Lower leg skin (tissue), 4 donors: Measurements from ENCODE around the gene COMP. TPM values are rescaled to one million over a fixed set of nuclear protein-coding genes. Genes with fewer than 3 reads are reported as not detected.

Experiments used
- DNase-seq, 2 donors: peaks; one replicate each; pipeline ENCODE4 v3.0.0-alpha.2; 2019; ENCODE audit warnings: low spot score in 2 of 2
- H3K4me3 ChIP-seq: fragments of 200-600 bp; sonication (generic); 2 replicates; pipeline ENCODE4 v1.5.1; 2017; ENCODE audit warnings: mild to moderate bottlenecking, low read depth; ENCODE audit not compliant: poor library complexity, severe bottlenecking
- CTCF ChIP-seq, 3 donors: fragments of 450-650 bp; IDR thresholded peaks; one replicate each; pipeline ENCODE4 v1.5.1; 2016; ENCODE audit warnings: antibody characterized with exemption in 3 of 3, mild to moderate bottlenecking in 3 of 3, moderate library complexity in 2 of 3
- POLR2A ChIP-seq, 2 donors: fragments of 450-650 bp; IDR thresholded peaks; one replicate each; pipeline ENCODE4 v1.6.1; 2016 to 2017; ENCODE audit warnings: antibody characterized with exemption in 2 of 2, mild to moderate bottlenecking in 1 of 2, moderate library complexity in 1 of 2
- WGBS, 2 donors: methylation state at CpG; one replicate each; pipeline ENCODE4 v1.1.5; 2018; 5-methylcytosine and 5-hydroxymethylcytosine counted together
- intact Hi-C: fragments of 100-400 bp; cut with DNase I; formaldehyde crosslinking; loops from one replicate; pipeline ENCODE4 v1.15.0; 2023; ENCODE audit warnings: low total_unique reads
- total RNA-seq, 4 donors: library from RNA; depleted of rRNA; stranded (reverse); fragments of >200 nt; gene quantifications; one replicate each; pipeline ENCODE4 v1.1.0, GENCODE V29; 2016

The COMP gene
- total RNA-seq, 4 donors from 2014 or later: 12.6 to 18.3 (median 14.9) TPM

GRCh38 chr19:18807861-18808331 is 16.8 kb upstream of the COMP start:
- no peak for DNase-seq
- 62 to 78% methylated on average over 19 of the region's 19 CpGs for WGBS, 2 donors
- TF ChIP-seq CTCF (IDR thresholded peaks at IDR 0.05) (no peak), POLR2A (IDR thresholded peaks at IDR 0.05) (no peak)
- H3K4me3 ChIP-seq: no peak overlapping the region
- intact Hi-C loops: no loop called here

- no peak for DNase-seq
- intact Hi-C loops: no loop called here
- TF ChIP-seq POLR2A (IDR thresholded peaks at IDR 0.05) (no peak), CTCF (IDR thresholded peaks at IDR 0.05) (no peak)
- no peak overlapping the region for H3K4me3 ChIP-seq
- 92 to 96% methylated on average over 8 of the region's 8 CpGs for WGBS, 2 donors
Observed at GRCh38 chr19:18804643-18805042, 13.5 kb upstream of the COMP start.

- H3K4me3 ChIP-seq: no peak overlapping the region
- intact Hi-C loops: no loop called here
- TF ChIP-seq CTCF (IDR thresholded peaks at IDR 0.05) (no peak), POLR2A (IDR thresholded peaks at IDR 0.05) (no peak)
- WGBS, 2 donors: 92 to 93% methylated on average over 14 to 15 of the region's 15 CpGs
- DNase-seq: no peak
Observed at GRCh38 chr19:18804139-18804601, 13.1 kb upstream of the COMP start.

- DNase-seq: no peak
- intact Hi-C loops: no loop called here
- no peak for TF ChIP-seq CTCF (IDR thresholded peaks at IDR 0.05)
- TF ChIP-seq POLR2A (IDR thresholded peaks at IDR 0.05): no peak
- WGBS, 2 donors: 87 to 94% methylated on average over 5 of the region's 5 CpGs
- no peak overlapping the region for H3K4me3 ChIP-seq
Observed at GRCh38 chr19:18803550-18804138, 12.5 kb upstream of the COMP start.

GRCh38 chr19:18802354-18802753 is 11.2 kb upstream of the COMP start:
- TF ChIP-seq POLR2A (IDR thresholded peaks at IDR 0.05) (no peak), CTCF (IDR thresholded peaks at IDR 0.05) (no peak)
- H3K4me3 ChIP-seq: no peak overlapping the region
- 77 to 85% methylated on average over 10 to 11 of the region's 11 CpGs for WGBS, 2 donors
- intact Hi-C loops: no loop called here
- no peak for DNase-seq

- TF ChIP-seq CTCF (IDR thresholded peaks at IDR 0.05) (no peak), POLR2A (IDR thresholded peaks at IDR 0.05) (no peak)
- 68 to 75% methylated on average over 9 to 10 of the region's 10 CpGs for WGBS, 2 donors
- H3K4me3 ChIP-seq: no peak overlapping the region
- intact Hi-C loops: no loop called here
- DNase-seq: no peak
Observed at GRCh38 chr19:18800636-18801035, 9.5 kb upstream of the COMP start.
